K562 treated with DMSO at 1 percent for 48 hours (cell line): ENCODE data around the gene KRTAP24-1. TPM values are rescaled to one million over a fixed set of nuclear protein-coding genes. Genes with fewer than 3 reads are reported as not detected.

Source experiments
- total RNA-seq: library from RNA; unstranded; fragments of 300-600 nt; gene quantifications from 2 replicates; pipeline ENCODE4 v1.2.3, GENCODE V29; 2022; ENCODE audit warnings: low replicate concordance; ENCODE audit errors: extremely low read depth

The KRTAP24-1 gene
- total RNA-seq = not detected in 2 replicates

GRCh38 chr21:30282850-30283249 lies at the start of gene KRTAP24-1:
TSS of gene KRTAP24-1 (minus strand) at chr21:30282950. CDS start at chr21:30282932, 18 bp downstream.

GRCh38 chr21:30320215-30320614 lies 37.5 kb upstream of the KRTAP24-1 start, which contains the start of gene KRTAP26-1:
TSS of gene KRTAP26-1 (minus strand) at chr21:30320315. CDS start at chr21:30320035, 280 bp downstream.

GRCh38 chr21:30289215-30289614 lies 6.5 kb upstream of the KRTAP24-1 start, which contains the start of gene KRTAP25-1:
TSS of gene KRTAP25-1 (minus strand) at chr21:30289514. CDS start at chr21:30289490, 24 bp downstream.

Other genes with a start within 250 kb of the KRTAP24-1 start
- not detected in 2 replicates for gene CLDN17, start 116.1 kb downstream of the KRTAP24-1 start, total RNA-seq
- not detected in 2 replicates for gene CLDN8, start 66.9 kb downstream of the KRTAP24-1 start, total RNA-seq
- not detected in 2 replicates for gene KRTAP25-1, start 6.6 kb upstream of the KRTAP24-1 start, total RNA-seq
- not detected in 2 replicates for gene KRTAP26-1, start 37.4 kb upstream of the KRTAP24-1 start, total RNA-seq
- gene KRTAP27-1, start 54.7 kb upstream of the KRTAP24-1 start, total RNA-seq = not detected in 2 replicates
- gene KRTAP23-1, start 65.7 kb upstream of the KRTAP24-1 start, total RNA-seq = not detected in 2 replicates
- not detected in 2 replicates for gene KRTAP13-2, start 89.3 kb upstream of the KRTAP24-1 start, total RNA-seq
- not detected in 2 replicates for gene KRTAP13-1, start 113.1 kb upstream of the KRTAP24-1 start, total RNA-seq
- gene KRTAP13-3, start 143.0 kb upstream of the KRTAP24-1 start, total RNA-seq = not detected in 2 replicates
- gene KRTAP13-4, start 147.3 kb upstream of the KRTAP24-1 start, total RNA-seq = not detected in 2 replicates
- not detected in 2 replicates for gene KRTAP15-1, start 157.3 kb upstream of the KRTAP24-1 start, total RNA-seq
- gene KRTAP19-1, start 197.4 kb upstream of the KRTAP24-1 start, total RNA-seq = not detected in 2 replicates
- gene KRTAP19-2, start 204.5 kb upstream of the KRTAP24-1 start, total RNA-seq = not detected in 2 replicates
- gene KRTAP19-3, start 209.1 kb upstream of the KRTAP24-1 start, total RNA-seq = not detected in 2 replicates
- not detected in 2 replicates for gene KRTAP19-4, start 214.2 kb upstream of the KRTAP24-1 start, total RNA-seq
- gene KRTAP19-5, start 219.2 kb upstream of the KRTAP24-1 start, total RNA-seq = not detected in 2 replicates